Stomach smooth muscle (tissue), 2 donors: ENCODE data around the gene ADAMTSL5.

Experiments
- H3K27ac ChIP-seq: one replicate; pipeline ENCODE4 v1.7.0; 2013; ENCODE audit warnings: mild to moderate bottlenecking, low read length, inconsistent platforms
- H3K27me3 ChIP-seq, 2 donors: one replicate each; pipeline ENCODE4 v1.7.0; 2013; ENCODE audit warnings: low read length in 2 of 2; ENCODE audit not compliant: insufficient read depth in 2 of 2, control insufficient read depth in 1 of 2
- H3K36me3 ChIP-seq, 2 donors: one replicate each; pipeline ENCODE4 v1.7.0; 2013; ENCODE audit warnings: low read length in 2 of 2; ENCODE audit not compliant: control insufficient read depth in 2 of 2, insufficient read depth in 2 of 2
- H3K4me1 ChIP-seq: one replicate; pipeline ENCODE4 v1.7.0; 2013; ENCODE audit warnings: low read length; ENCODE audit not compliant: control insufficient read depth, insufficient read depth
- H3K4me3 ChIP-seq, 2 donors: one replicate each; pipeline ENCODE4 v1.7.0; 2013; ENCODE audit warnings: low read length in 2 of 2
- H3K9ac ChIP-seq, 2 donors: one replicate each; pipeline ENCODE4 v1.7.0; 2013; ENCODE audit warnings: low read length in 2 of 2, mild to moderate bottlenecking in 1 of 2
- H3K9me3 ChIP-seq, 2 donors: one replicate each; pipeline ENCODE4 v1.7.0; 2013; ENCODE audit warnings: low read length in 2 of 2; ENCODE audit not compliant: control insufficient read depth in 2 of 2
- donor health status: healthy.
- donor health status: Pancreatic carcinoma.

ADAMTSL5 gene

DNA sequence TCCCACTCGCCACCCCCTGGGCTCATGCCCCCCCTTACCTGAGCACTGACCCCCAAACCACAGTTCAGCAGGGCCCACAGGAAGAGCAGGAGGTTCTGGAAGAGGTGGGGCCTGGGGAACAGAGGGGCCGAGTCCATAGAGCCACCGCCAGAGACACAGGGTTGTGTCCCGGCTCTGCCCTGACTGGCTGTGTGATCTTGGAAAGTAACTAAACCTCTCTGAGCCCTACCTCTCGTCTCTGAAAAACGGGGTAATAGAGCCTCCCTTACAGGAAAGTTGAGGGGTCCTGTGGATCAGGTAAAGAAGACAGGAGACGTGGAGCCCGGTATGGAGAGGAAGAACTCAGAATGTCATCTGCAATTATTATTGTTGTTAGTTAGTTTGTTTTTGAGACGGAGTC is 2.0 kb downstream of the ADAMTSL5 start:
- Histone ChIP-seq H3K27ac (no peak overlapping the region), H3K4me1 (peaks cover 15% of the 10 kb centered on the region), H3K4me3 (no peak overlapping the region)

DNA sequence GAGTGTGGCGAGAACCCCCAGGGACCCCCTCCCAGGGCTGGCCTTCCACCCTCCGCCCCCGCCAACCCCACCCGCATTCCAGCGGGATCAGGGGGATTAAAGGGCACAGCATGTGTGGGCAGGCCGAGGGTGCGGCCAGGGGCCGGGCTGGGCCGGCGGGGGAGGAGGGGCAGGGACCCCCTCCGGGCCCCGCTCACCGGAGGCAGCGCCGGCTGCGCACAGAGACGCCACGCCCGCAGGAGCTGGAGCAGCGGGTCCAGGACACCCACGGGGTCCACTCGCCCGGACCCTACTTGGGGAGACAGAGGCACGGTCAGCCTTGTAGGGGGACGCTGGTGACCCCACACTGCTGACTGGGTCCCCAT is 2.4 kb downstream of the ADAMTSL5 start:
- peaks cover 0 to 5% of the 10 kb centered on the region in 2 donors for H3K9me3 ChIP-seq
- H3K27me3 ChIP-seq, result peaks cover 33 to 53% of the 10 kb centered on the region in 2 donors
- H3K27ac ChIP-seq, result no peak overlapping the region
- H3K4me3 ChIP-seq, result no peak overlapping the region
- H3K4me1 ChIP-seq, result peaks cover 15% of the 10 kb centered on the region
- H3K36me3 ChIP-seq, result no peaks in the 10 kb centered on the region
- H3K9ac ChIP-seq, result no peak overlapping the region

More for the DNA sequence above, 2.0 kb downstream of the ADAMTSL5 start:
- H3K9me3 ChIP-seq, result peaks cover 0 to 5% of the 10 kb centered on the region in 2 donors
- H3K9ac ChIP-seq, result no peak overlapping the region
- H3K36me3 ChIP-seq, result no peaks in the 10 kb centered on the region
- peaks cover 30 to 53% of the 10 kb centered on the region in 2 donors for H3K27me3 ChIP-seq

DNA sequence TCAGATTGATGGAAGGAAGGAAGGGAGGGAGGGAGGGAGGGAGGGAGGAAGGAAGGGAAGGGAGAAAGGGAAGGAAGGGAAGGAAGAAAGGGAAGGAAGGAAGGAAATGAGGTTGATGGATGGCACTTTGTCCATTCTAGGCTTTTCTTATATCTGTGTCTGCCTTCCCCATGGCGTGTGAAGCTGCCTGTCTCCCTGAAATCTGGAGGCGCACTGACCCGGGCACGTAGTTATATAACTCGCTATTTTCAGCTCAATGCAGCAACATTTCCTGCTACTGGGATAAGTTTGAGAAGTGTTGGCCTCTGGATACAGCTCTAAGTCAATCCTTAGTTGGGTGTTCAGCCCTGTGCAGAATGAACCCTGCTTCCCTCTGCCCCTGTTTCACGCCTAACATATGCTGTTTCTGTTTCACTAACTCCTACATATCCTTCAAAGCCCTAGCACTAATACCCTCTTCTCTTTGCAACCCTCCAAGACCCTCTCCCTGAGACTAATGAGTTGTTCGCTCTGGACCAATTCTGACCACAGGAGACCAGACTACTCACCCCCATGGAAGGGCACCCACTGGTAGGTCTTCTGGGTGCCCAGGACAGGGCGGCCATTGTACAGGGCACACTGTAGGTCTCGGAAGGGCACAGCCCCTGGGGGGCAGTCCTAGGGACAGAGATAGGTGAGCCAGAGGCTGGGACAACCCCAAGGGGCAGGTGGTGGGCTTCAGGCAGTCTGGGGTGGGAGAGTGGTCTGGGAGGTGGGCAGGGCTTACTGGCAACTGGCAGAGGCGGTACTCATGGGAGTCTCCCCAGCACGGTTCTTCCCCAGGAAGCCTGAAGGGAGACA is 3.0 kb downstream of the ADAMTSL5 start:
- Histone ChIP-seq H3K4me3 (no peak overlapping the region), H3K4me1 (peaks cover 15% of the 10 kb centered on the region), H3K9ac (no peak overlapping the region), H3K36me3 (no peaks in the 10 kb centered on the region), H3K9me3 (peaks cover 0 to 5% of the 10 kb centered on the region in 2 donors), H3K27me3 (peaks cover 30 to 52% of the 10 kb centered on the region in 2 donors), H3K27ac (no peak overlapping the region)

DNA sequence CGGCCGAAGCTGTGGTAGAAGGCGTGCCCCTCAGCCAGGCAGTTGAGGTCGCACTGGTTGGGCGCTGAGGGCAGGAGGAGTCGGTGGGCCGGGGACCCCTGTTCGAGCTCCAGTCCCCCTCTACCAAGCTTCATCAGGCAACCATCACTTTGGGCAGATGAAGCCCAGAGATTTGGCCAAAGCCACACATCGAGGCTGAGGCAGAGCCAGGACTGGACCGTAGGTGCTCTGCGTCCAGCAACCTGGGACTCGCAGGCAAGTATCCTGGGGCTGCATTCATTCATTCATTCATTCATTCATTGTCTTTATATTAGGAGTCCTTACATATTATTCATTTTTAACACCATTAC is 4.3 kb downstream of the ADAMTSL5 start:
- H3K27me3 ChIP-seq, result peaks cover 31 to 51% of the 10 kb centered on the region in 2 donors
- peaks cover 0 to 5% of the 10 kb centered on the region in 2 donors for H3K9me3 ChIP-seq
- H3K4me3 ChIP-seq, result peak overlapping the region in 1 of 2 donors; percentile 35
- no peaks in the 10 kb centered on the region for H3K36me3 ChIP-seq
- H3K4me1 ChIP-seq, result peaks cover 19% of the 10 kb centered on the region
- no peak overlapping the region for H3K9ac ChIP-seq
- H3K27ac ChIP-seq, result no peak overlapping the region

DNA sequence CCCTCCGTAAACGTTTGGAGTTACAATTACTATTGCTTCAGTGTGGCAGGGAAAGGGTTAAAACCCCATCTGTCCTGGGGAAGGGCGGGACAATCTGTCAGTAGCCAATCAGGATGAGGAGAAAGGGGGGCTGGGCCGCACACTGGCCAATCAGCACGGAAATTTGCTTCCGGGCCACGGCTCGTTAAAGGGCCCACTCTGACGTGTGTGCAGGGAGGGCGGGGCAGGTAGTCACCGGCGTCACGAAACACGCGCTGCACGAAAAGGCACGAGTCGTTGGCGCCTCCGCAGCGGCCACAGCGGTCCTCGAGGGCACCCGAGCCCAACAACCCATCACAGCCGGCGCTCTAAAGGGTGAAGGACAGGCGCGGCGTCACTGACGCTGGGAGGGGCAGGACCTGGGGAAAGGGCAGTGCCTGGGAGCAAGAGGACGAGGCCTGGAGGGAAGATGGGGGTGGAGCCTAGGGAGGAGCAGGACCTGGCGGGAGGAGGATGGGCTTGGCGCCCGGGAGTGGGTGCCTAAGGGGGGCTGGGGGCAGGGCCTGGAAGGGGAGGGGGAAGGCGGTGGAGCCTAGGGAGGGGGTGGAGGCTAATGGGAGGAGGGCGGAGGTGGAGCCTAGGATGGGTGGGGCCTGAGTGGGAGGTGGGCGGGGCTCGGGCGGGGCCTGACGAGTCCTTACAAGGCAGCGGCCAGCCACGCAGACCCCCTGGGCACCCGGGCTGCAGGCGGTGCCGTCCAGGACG is 4.9 kb downstream of the ADAMTSL5 start:
- no peak overlapping the region for H3K27ac ChIP-seq
- H3K9me3 ChIP-seq, result peaks cover 0 to 5% of the 10 kb centered on the region in 2 donors
- H3K27me3 ChIP-seq, result peaks cover 37 to 53% of the 10 kb centered on the region in 2 donors
- no peak overlapping the region for H3K9ac ChIP-seq
- H3K4me1 ChIP-seq, result peaks cover 21% of the 10 kb centered on the region
- peak overlapping the region; percentile 55 to 73 for H3K4me3 ChIP-seq
- no peaks in the 10 kb centered on the region for H3K36me3 ChIP-seq

DNA sequence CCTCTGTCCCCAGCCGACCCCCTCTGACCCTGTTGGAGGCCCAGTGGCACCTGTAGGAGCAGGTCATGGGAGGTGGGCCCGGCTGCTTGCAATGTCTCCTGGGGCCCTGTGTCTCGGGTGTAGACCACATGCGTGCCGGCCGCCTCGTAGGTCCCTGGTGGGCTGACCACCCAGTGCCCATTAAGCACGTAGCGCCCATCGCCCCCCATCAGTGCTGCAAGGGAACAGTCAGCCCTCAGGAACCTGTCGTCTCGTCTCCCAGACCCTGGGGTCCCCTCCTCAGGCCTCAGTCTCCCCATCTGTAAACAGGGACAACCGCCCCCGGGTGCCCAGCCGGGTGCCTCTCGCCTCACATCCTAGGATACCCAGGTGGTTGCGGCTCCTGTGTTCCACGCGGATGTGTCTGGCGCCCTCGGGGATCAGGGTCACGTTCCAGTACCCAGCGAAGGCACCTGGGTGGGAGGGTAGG is 5.6 kb downstream of the ADAMTSL5 start:
- H3K4me3 ChIP-seq, result peak overlapping the region; percentile 32 to 73
- H3K27me3 ChIP-seq, result peaks cover 36 to 51% of the 10 kb centered on the region in 2 donors
- no peak overlapping the region for H3K9ac ChIP-seq

DNA sequence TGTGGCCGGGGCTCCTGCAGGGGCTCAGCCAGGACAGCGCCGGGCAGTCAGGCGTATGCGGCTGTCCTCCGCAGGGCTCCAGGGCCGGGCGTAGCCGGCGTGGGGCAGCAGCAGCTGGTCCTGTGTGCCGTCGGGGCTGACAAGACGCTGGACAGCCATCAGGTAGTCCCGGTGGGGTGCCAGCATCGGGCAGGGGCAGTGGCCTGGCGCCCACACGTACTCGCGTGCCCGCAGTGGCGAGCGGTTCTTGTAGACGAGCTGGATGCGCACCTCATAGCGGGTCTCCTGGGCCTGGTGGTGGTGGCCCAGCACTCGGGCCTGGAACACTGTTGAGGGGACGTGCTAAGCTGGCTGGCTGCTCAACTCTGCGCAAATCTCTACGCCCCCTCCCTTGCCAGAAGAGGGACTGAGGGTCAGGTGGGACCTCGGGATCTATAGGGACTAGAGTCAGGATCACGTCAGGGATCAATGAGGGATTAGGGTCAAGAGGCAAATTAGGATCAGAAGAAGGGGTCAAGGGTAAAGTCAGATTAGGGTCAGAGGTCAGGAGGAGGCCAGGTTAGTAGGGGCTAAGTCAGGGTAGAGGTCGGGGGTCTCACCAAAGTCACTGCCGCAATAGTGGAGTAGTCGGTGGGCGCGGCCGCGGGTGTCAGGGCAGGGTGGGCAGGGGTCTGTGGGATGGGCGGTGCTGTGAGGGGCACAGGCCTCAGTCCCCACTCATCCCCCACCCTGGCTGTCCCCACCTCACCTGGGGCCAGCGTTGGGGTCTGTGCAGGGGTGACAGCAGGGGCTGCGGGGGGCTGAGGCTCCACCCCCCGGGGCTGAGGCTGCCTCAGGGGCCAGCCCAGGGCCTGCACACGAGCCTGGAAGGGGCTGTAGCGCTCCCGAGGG is 6.6 kb downstream of the ADAMTSL5 start:
- H3K4me3 ChIP-seq, result no peak overlapping the region
- H3K9ac ChIP-seq, result no peak overlapping the region
- no peak overlapping the region for H3K27ac ChIP-seq
- peaks cover 21% of the 10 kb centered on the region for H3K4me1 ChIP-seq
- no peaks in the 10 kb centered on the region for H3K36me3 ChIP-seq
- peaks cover 0 to 5% of the 10 kb centered on the region in 2 donors for H3K9me3 ChIP-seq
- H3K27me3 ChIP-seq, result peaks cover 31 to 41% of the 10 kb centered on the region in 2 donors

More for the DNA sequence above, 5.6 kb downstream of the ADAMTSL5 start:
- Histone ChIP-seq H3K36me3 (no peaks in the 10 kb centered on the region), H3K27ac (no peak overlapping the region), H3K4me1 (peaks cover 21% of the 10 kb centered on the region), H3K9me3 (peaks cover 0 to 5% of the 10 kb centered on the region in 2 donors)

DNA sequence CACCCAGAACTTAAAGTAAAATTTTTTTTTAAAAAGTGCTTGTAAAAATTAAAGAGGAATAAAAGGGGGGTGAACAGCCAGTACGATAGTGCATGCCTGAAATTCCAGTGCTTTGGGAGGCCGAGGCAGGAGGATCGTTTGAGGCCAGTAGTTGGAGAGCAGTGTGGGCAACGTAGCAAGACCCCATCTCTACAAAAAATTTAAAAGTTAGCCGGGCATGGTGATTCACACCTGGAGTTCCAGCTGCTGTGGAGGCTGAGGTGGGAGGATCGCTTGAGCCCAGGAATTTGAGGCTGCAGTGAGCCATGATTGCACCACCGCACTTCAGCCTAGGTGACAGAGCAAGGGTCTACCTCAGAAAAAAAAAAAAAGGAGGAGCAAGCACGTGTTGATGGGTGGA is 7.8 kb downstream of the ADAMTSL5 start:
- Histone ChIP-seq H3K27ac (no peak overlapping the region), H3K4me1 (peaks cover 21% of the 10 kb centered on the region), H3K4me3 (no peak overlapping the region), H3K27me3 (peaks cover 29 to 31% of the 10 kb centered on the region in 2 donors), H3K36me3 (no peaks in the 10 kb centered on the region), H3K9ac (no peak overlapping the region), H3K9me3 (peaks cover 0 to 5% of the 10 kb centered on the region in 2 donors)

DNA sequence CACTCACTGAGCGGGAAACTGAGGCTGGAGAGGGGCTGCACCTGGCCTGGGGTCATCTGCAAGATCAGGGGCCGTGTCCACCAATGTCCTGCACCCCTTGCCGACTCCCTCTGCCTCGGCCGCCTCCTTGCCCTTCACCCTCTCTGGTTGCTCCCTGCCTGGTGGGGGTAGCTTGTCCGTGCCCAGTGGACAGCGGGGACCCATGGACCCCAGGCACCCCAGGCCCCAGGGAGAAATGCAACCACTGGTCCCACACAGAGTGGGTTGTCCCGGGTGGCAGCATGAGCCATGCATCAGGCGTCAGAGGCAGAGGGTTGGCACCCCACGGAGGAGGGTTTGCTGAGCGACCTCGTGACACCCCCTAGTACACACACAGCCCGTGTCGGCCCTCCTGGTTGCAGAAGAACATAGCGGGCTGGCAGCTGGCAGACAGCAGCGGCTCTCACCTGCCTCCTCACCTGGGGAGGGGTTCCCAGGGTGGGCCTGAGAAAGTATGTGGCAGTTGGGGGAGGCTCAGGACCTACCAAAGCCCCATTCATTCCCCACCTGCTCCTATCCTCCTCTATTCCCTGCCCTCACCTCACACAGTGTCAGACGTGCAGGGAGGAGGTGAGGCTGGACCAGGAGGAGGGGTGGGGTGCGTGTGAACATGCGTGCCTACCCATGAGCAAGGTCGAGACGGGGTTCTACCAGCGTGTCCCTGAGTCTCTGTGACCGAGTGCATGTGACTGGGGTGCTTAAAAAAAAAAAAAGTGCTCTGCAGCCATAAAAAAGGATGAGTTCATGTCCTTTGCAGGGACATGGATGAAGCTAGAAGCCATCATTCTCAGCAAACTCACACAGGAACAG is 8.7 kb downstream of the ADAMTSL5 start:
- H3K27ac ChIP-seq, result no peak overlapping the region
- no peaks in the 10 kb centered on the region for H3K36me3 ChIP-seq
- no peak overlapping the region for H3K9ac ChIP-seq
- peaks cover 21% of the 10 kb centered on the region for H3K4me1 ChIP-seq
- H3K4me3 ChIP-seq, result no peak overlapping the region
- peaks cover 27 to 28% of the 10 kb centered on the region in 2 donors for H3K27me3 ChIP-seq
- H3K9me3 ChIP-seq, result peaks cover 0 to 5% of the 10 kb centered on the region in 2 donors
